GM18502 (cell line): Measurements from ENCODE around the gene CFI.
"Not testable (repeated sequence)": the region's sequence is repeated elsewhere in the genome, so short reads cannot be mapped to it uniquely, and the experiment has no call there.

Source experiments
- ATAC-seq: cut with Tn5 transposase; IDR thresholded peaks from one replicate; pipeline ENCODE4 v1.9.1; 2021; ENCODE audit warnings: mild to moderate bottlenecking; ENCODE audit not compliant: unreplicated experiment, poor library complexity

The CFI gene

DNA sequence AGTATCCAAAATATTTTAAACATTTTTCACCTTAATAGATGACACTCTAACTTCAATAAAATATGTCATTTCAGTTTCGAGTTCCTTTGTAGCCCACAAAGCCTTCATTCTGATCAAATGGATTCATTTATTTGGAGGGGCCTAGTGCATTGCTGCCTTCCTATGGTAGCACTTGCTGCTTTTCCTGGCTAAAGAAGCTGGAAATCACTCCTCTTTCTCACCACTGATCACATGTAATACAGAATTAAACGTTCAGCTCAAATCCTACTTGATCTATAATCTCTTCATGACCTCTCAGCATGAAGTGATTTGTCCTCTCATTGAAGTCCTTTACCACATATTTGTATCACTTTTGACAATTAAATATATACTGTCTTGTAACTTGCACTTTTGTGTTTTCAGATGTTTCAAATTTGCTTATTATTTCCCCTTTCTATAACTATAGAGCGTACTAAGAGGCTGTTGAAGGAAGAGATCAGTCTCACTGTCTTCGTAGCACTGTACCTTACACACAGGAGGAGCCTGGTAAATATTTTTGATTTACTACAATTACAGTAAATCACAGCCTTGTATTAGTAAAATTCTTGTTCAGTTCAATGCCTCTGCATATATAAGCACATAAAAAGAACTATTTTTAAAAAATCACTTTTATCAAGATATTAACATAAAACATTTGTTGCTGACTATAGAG, 555 bp downstream of the CFI start:
- ATAC-seq: no peak

- no peak for ATAC-seq
These were observed 2.9 kb downstream of the CFI start for GRCh38 chr4:109798866-109799265.

DNA sequence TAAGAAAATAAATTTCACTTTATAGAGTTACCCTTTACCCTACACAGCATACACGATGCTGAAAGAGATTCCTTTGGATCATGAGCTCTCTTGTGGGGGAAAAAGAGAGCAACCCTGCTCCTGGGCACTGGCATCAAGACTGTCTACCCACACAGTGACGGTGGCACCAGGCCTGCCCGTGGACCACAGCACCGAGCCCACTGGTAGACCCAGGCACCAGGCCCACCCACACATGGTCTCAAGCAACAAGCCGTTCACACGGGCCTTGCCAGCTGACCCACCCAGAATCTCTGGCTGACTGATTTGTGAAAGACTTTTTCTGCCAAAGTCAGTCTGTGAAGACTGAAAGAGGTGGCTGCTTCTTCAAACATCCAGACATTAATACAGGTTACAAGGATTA, 6.7 kb downstream of the CFI start:
- no peak for ATAC-seq

GRCh38 chr4:109787807-109788206, 14.0 kb downstream of the CFI start:
- no peak for ATAC-seq

GRCh38 chr4:109786846-109787245, 15.0 kb downstream of the CFI start:
- no peak for ATAC-seq

DNA sequence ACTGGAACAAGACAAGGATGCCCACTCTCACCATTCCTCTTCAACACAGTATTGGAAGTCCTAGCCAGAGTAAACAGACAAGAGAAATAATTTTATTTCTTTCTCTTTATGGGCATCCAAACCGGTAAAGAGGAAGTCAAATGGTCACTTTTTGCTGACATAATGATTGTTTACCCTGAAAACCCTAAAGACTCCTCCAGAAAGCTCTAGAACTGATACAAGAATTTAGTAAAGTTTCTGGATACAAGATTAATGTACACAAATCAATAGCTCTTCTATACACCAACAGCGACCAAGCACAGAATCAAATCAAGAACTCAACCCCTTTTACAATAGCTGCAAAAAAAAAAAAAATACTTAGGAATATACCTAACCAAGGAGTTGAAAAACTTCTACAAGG, 19.7 kb downstream of the CFI start:
- ATAC-seq: not testable (repeated sequence)

GRCh38 chr4:109764789-109765402, 36.9 kb downstream of the CFI start:
- ATAC-seq: no peak

DNA sequence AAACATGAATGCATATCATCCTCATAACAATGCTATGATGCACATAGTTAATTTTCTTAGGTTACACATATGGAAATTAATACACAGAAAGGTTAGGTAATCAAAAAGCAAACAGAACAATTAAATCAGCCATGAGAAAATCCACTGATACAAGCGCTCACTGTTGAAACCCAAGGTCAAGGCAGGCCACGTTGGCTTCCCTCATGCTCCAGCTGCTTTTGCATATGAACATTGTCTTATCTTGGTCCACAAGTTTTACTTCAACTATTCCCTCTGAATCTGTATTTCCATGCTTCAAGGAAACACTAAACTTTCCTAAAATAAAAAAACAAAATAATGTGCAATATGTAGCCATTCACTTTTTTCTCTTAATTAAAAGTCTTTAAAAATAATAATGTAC, 37.4 kb downstream of the CFI start:
- no peak for ATAC-seq

DNA sequence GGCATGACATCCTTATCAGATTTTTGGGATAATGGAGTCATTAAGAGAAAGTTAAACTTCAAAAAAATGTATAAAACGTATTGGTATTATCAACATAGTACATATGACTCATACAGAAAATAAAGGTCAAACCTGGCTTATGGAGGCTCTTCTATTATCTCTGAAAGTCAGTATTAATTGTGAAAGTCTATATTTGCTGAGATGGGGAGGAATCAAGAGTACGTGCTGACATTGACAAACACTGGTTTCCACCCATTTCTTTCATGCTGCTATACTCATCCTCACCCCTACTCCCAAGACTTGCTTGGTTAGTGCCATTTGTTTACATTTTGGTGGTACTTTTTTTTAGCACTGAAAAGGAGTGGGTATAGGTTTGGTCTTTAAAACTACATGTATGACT, 41.1 kb downstream of the CFI start:
- ATAC-seq: no peak

GRCh38 chr4:109755656-109756055, 46.1 kb downstream of the CFI start:
- ATAC-seq: no peak

- ATAC-seq: no peak
These were observed 47.5 kb downstream of the CFI start for GRCh38 chr4:109754093-109754857.

DNA sequence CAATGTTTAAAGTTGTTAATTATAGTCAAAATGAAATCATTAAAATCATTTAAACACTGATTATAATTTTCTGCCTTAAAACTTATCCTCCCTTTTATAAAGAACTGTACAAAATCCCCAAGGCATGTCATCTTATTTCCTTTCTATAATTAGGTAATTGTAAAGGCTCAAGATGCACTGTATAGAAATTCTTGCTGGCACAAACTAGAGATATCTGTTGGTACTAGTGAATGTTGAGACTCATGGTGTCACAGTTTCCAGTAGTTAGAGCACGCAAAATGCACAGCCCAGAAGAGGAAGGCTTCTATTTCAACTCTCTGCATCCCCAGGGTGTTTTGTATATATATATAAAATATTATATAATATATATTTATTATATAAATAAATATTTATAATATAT, 49.3 kb downstream of the CFI start:
- no peak for ATAC-seq

DNA sequence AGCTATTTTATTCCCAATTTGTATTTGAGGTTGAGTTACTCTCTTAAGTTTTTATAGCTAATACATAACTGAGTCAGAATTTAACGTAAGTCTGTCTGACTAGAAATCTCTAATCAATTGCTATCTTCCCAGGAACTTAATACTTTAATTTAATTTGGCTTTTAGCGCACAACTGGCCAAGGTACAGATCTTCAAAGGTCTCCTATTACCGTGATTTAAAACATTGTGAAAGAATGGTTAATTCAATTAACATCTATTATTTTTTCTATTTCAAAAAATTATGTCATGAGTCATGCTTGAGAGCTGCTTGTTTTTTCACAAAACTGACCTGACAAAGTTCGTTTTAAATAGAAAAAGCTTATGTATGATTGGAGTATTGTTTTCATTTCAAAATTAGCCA, 49.9 kb downstream of the CFI start:
- ATAC-seq: no peak

GRCh38 chr4:109750652-109751244, 51.1 kb downstream of the CFI start:
- no peak for ATAC-seq

GRCh38 chr4:109749388-109750082, 52.3 kb downstream of the CFI start:
- no peak for ATAC-seq

DNA sequence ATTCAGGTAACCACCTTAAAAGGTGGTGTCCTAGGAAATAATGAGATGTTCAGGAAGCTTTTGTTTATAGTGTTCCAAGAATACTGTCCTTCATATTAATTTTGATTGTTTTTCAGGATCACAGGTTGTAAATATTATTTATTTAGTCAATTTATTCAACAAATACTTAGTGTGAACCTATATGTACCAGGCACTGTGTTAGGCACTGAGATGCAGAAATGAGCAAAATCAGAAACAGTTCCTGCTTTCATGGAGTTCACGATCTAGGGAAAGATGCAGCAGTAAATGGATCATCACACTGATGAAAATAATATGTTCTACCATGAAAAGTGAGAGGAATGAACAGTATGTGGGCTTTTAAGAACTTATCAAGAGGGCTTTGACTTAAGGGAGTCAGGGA, 53.7 kb downstream of the CFI start:
- no peak for ATAC-seq

GRCh38 chr4:109746728-109747127, 55.1 kb downstream of the CFI start:
- no peak for ATAC-seq

GRCh38 chr4:109745830-109746229, 56.0 kb downstream of the CFI start:
- ATAC-seq: no peak

DNA sequence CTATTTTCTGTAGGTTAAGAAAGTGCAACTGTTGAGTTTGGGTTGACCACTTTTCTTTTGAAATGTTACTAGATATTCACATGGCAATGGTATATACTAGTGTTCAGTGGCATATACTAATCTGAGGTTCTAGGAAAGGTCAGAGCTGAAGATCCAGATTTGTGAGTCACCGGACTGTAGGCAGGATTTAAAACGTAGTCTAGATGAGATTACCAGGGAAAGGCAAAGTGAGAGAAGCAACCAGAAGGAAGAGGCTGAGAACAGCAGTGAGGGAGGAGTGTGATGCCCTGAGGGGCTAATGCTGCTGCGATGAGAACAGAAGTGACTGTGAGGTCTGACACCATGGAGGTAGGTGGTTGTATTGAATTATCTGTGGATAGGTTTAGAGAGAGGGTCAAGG, 62.3 kb downstream of the CFI start:
- no peak for ATAC-seq

DNA sequence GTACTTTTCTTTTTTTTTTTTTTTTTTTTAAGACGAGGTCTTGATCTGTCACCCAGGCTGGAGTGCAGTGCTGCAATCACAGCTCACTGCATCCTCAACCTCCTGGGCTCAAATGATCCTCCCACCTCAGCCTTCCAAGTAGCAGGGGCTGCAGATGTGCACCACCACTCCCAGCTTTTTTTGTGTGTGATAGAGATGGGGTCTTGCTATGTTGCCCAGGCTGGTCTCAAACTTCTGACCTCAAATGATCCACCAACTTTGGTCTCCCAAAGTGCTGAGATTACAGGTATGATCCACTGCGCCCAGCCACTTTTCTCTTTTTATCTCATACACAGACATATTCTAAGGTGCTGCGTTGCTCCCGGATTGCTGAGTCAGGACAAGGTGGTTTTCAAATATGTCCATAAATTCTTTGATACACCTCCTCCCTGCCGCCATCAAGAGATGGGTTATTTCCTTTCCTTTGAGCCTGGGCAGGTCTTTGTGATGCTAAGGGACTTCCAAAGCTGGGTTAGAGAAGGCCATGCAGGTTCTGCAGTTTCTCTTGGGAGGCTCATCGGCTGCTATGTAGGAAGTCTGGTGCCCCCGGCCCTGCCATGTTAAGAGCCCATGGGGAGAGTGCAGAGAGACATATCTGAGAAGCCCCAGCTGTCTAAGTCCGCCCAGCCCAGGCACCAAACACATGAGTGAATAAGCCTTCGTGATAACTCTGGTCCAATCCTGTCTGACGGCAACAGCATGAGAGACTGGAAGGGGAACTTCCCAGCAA, 63.5 kb downstream of the CFI start:
- no peak for ATAC-seq
